GM21381 (cell line): ENCODE measurements around the gene IFI35.

Experiments used
- ATAC-seq: cut with Tn5 transposase; IDR thresholded peaks from one replicate; pipeline ENCODE4 v1.9.1; 2021; ENCODE audit warnings: mild to moderate bottlenecking, moderate library complexity; ENCODE audit not compliant: unreplicated experiment

IFI35 gene

DNA sequence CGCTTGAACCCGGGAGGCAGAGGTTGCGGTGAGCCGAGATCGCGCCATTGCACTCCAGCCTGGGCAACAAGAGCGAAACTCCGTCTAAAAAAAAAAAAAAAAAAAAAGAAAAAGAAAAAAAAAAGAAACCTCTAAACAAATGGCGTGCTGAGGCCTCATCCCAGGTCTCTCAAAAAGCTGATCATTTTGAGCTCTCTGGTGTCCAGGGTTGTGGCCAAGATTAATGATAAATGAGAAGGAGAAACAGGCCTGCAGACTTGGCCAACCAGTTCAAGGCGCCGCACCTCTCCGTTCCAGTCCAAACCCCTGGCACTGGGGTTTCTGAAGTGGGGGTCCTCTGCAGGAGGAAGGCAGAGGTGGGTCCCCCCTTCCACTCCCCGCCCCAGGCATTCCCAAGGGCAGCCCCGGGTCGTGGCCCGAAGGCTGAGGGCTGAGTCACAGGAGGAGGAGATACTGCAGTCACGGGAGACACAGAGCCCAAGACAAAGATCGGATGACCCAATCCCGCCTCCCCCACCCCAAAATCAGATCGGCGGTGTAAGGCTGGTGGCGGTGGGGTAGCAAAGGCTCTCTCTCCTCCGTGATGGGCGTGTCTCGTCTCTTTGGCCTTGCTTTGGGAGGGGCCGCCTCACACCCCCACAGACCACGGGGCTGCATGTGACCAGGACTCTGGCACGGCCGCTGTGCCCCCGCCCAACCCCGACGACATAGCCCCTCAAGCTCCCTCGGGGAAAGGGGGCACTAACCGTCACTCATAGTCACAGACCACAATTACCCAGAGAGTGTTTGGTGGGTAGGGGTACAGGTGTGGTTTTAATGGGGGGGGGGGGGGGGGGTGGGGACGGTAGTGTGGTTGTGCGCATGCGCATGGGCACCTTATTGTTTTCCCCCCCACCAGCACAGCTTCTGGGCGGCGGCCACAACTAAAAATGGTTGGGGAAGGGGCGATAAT lies 14.5 kb downstream of the IFI35 start:
- ATAC-seq, result no peak

DNA sequence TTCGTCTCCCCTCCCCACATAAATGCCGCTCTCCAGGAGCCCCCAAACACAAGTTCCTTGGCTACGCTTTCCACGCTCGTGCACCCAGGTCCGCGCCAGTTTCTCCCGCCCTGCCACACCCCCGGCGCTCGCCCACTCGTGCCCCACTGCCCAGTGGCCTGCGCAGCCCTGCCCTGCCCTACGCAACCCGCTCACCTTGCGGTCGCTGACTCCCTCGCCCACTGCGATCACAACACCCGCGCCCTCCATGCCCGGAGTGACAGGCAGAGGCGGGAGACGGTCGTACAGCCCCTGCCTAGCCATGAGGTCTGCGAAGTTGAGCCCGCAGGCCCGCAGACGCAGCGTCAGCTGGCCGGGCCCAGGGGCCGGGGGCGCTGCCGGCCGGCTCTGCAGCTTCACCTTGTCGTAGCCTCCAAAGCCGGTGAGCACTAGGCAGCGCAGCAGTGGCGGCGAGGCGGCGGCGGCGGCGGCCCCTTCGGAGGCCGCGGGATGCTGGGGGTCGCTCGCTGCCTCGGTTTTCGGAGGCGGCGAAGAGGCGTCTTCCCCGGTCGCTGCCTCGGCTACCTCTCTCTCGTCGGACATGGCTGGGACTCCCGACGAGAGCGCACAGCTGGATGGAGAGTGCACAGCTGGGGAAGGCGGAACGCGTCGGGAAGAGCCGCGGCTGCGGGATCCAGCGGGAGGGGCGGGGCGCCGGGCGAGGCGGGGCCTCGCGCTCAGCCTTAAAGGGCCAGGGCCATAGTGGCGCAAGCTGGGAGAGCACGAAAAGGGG lies 15.3 kb downstream of the IFI35 start, which contains the start of gene VAT1:
VAT1 (minus strand) TSS at position 645 of the 772 bp plus-strand sequence; CDS start at position 582, 63 bp downstream.
- ATAC-seq, result peak; percentile 49

DNA sequence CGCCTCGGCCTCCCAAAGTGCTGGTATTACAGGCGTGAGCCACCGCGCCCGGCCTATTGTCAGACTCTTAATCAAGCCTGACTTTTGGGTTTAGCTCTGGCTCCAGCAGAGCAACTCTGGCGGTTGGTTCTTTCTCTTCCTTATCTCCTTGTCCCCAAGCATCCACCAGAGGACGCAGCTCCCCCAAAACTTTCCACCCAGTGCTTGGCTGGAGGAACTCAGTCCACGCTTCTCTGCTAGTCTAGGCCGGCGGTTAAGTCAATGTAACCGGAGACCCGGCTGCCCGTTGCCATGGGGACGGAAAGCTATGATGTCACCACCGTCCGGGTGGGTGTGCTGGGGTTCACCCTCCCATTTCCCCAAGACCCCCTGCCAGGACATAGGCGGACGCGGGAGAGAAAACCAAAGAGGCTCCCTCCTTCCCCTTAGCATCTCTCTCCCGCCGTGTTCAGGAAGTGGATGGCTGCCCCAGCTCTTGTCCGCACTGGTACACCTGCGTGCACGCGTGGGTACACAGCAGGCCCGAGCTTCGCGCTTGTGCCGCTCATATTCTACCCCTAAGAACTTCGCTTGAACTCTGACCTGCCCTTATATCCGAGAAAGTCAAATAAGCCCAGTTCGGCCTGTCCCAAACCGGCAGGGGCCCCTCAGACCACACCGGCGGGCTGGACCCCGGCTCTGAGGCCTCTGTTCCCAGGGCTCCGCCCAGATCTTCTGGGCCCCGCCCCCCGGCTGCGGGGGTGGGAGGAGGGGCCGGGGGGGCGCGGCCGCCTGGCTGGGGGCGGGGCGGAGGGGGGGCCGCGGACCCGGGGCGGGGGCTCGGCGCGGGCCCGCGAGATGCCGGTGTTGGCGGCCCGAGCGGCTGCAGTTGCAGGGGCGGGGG lies 18.1 kb downstream of the IFI35 start, which contains the start of gene RND2:
RND2 (plus strand) TSS at position 825 of the 883 bp plus-strand sequence. CDS start 117 bp downstream, outside the sequence.
- no peak for ATAC-seq

DNA sequence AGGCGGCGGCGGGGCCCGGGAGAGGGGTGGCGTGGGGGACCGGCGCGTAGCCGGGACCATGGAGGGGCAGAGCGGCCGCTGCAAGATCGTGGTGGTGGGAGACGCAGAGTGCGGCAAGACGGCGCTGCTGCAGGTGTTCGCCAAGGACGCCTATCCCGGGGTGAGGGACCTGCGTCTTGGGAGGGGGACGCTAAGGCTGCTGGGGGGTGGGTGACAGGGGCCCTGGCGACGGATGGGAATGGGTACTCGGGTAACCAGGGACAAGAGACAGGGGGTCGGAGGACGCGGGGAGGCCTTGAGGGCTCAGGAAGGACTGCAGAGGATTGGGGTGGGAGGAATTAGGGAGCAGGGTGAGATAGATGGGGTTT lies 18.7 kb downstream of the IFI35 start:
- no peak for ATAC-seq

DNA sequence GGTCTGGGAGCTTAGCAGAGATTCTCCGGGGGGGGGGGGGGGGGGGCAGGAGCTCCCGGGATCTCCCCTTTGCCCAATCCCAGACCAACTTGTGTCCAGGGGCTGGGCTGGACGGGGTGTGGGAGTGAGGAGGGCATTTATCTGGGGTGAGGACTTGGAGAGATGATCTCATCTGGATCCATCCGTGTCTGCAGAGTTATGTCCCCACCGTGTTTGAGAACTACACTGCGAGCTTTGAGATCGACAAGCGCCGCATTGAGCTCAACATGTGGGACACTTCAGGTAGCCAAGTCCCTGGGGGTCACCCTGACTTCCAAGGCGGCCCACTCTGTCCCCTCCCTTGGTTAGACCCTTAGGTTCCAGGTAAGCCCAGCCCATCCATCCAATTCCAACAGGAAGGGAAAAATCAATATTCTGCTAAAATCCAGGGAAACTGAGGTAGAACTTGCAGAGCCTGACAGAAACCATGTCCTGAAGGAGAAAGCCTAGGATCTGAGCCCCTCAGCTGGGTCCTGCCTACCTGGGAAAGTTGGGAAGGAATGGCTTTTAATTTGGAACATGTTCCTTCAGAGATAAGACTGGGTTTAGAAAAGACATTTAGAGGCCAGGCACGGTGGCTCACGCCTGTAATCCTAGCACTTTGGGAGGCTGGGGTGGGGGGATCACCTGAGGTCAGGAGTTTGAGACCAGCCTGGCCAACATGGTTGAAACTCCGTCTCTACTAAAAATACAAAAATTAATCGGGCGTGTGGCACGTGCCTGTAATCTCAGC lies 19.4 kb downstream of the IFI35 start:
- ATAC-seq, result no peak

DNA sequence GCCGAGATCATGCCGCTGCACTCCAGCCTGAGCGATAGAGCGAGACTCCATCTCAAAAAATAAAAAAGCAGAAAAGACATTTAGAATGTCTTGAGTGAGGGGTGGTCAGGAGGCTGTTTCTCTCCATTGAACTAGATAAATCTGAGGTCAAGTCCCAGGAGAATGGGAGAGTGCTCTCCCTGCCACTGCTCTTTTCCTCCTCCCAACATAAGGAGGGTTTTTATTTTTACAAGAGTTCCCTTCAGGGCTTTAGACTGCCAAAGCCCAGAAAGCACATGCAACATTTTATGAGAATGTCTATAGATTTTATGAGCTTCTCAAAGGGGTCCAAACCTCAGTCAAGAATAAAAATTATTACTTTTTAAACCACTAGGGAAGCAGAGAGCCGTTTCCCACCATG lies 20.0 kb downstream of the IFI35 start:
- no peak for ATAC-seq

DNA sequence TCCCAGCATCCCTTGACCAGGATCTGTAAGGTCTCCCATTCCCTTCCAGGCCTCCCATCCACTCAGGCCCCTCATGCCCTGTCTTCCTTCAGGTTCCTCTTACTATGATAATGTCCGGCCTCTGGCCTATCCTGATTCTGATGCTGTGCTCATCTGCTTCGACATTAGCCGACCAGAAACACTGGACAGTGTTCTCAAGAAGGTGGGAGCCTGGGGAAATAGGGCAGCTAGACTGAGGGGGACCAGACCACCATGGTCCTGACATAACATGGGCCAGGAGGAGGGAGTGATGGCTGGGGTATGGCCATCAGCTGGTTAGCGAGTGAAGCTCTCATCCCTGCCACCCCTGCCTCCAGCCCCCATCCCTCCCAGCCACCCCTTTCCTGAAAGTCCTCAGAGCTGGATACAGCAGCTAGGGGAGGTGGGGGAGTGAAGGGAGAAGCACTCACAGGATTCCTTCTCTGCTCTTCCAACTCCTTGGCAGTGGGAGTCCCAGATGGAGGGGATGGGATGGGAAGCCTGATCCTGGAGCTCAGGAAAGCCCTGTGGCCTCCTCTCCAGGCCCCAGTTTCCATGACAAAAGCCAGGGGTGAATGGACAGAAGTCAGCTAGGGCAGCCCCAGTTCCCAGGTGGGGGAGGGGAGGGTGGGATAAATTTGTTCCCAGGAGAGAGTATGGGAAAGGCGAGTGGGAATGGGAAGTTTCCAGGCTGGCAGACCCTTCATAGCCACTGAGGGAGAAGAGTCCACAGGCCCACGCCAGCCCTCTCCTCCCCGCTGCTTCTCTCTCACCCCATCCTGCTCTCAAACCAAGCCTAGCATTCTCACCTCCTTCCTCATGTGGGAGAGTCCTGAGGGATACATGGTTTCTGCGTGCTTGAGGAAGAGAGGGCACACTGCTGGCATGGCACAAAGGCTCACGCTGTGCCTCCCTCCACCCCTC lies 20.8 kb downstream of the IFI35 start:
- no peak for ATAC-seq

DNA sequence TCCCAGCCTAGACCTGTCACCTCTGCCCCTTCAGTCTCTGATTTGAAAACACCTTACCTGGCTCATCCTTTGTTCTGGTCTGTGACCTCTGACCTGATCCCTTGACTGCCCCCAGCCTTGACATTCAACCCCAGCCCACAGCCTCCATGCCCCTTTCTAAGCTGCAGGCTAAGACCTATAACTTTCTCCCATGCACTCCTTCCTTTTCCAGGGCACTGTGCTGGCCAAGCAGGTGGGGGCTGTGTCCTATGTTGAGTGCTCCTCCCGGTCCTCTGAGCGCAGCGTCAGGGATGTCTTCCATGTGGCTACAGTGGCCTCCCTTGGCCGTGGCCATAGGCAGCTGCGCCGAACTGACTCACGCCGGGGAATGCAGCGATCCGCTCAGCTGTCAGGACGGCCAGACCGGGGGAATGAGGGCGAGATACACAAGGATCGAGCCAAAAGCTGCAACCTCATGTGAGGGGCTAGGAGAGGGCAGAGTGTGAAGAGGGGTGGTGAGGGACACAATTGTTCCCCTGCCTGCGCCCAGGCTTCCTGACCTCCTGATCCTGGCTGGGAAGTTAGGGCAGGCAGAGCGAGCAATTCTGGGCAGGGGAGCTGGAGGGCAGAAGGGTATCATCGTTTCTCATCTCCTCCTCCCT lies 21.8 kb downstream of the IFI35 start:
- ATAC-seq, result no peak

DNA sequence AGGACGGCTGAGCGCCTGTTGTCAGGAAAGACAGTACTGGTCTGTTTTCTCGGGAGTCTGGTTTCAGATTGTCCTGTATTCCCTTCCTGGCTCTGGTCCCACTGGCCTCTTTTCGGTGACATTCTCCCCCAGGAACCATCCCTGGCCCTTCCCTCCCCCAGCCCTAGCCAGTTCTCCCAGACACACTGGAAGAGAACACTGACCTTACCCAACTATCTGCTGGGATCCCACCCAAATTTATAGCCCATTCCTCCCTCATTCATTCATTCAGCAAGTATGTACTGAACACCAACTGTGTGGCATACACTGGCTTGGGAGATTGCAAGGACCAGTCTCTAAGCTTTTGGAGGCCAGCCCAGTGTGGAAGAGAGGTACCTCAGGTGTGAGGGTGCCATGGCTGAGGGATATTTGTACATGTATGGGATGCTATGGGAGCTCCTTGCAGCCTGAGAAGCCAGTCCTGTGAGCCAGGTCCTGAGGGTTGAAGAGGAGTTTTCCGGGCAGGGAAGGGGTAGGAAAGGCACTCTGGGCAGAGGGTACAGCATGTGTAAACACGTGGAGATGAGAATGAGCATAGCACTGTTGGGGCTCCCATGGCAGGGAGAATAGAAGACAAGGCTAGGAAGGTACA lies 23.7 kb downstream of the IFI35 start:
- ATAC-seq, result no peak

DNA sequence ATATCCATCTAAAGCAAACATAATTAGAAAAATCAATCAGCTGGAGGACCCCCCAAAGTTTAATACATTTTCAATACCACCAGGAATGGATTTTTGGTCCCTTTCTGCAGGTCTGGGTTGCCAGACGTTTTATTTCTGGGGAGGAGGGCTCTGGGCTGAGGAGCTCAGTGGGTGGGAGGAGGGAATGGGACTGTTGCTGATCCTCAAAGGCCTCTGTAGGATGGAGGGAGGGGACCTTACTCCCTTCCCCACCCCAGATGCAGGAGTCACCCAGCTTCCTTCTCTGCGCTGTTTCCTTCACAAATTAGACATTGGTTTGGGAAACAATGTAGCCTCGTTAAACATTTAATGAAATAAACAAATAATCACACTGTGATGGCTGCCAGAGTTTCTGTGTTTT lies 25.1 kb downstream of the IFI35 start:
- no peak for ATAC-seq

DNA sequence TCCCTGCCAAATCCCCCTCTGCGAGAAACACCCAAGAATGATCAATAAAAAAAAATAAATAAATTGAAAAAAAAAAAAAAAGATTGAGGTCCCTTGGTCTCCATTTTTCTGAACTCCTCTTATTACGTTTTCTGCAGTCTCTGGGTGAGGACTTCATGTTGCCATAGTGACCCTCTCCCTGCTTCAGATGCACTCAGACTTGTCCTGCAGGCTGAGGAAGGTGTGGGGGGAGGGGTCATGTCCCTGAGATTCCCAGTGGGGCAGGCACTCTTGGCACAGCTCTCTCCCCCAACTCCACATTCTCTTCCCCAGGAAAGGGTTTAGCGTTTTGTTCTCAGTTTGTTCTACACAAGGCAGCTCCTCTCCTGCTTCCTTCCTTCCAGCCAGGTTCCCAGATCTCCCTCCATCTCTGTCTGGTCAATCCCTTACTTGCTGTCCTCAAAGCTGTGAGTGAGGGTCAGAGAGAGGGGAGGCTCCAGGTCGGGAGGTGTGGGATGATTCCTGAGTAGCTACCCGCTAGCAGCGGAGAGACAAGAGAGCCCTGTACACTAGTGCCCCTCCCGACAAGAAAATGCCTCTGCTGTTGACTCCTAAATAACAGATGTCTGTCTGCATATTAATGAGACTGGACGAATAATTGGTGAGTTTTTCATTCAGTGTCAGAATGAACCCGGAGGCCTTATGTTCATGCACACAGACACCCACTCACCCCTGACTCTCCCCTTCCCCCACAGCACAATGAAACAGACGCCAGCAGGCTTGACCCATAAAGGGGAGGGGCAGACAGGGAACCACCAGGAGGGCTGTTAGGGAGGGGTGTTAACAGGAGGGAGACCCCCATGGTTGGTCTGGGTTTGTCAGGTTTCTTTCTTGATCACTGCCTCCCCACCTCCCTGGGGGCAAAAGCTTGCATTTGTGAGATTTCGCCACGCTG lies 27.6 kb downstream of the IFI35 start:
- ATAC-seq, result no peak

DNA sequence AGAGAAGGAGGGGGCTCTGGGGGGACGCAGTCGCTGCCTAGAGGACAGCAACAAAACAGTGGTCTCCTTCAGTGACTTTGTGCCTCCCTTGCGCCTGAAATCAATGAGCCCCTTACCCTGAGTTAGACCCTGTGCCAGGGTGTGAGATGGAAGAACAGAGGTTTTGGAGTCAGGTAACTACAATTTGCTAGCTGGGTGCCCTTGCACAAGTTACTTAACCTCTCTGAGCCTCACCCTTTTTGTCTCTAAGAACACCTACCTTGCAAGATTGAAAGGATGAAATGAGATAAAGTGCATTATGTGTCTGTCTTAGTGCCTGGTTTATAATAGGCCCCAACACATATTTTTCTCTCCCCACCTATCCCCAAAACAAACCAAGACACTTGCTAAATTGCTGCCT lies 28.3 kb downstream of the IFI35 start:
- ATAC-seq, result no peak

DNA sequence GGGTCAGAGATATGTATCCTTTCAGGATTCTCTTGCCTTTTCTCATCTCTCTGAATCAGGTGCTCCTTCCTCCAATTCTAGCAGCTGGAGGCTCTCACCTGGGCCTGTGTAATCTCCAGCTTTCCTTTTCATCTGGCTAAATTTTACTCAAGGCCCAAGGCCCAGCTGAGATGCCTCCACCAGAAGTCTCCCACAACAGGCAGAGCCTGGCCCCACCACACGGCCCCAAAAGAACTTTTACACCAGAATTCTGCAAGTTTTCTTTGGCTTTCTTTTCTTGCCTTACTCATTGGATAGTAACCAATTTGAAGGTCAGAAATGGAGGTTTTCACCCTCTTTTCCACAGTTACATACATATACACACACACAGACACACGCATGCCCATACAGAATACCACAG lies 33.1 kb downstream of the IFI35 start:
- no peak for ATAC-seq

DNA sequence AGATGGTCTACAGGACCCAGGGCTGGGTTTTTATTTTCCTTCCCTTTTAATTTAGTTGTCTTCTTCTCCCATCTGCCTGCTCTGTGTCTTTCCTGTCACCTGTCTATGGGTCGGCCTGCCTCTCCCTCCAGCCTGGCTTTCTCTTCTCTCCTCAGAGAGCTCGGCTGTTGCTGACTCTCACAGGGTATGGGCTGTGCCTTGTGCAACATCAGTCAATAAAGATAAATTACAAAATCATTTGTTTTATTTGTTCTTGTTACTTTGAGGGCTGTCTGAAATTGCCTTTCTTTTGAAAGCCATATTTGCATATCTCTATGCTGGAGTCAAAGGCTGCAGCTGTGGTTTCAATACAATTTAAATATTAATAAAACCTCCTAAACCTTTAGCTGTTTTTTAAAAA lies 34.1 kb downstream of the IFI35 start:
- no peak for ATAC-seq

DNA sequence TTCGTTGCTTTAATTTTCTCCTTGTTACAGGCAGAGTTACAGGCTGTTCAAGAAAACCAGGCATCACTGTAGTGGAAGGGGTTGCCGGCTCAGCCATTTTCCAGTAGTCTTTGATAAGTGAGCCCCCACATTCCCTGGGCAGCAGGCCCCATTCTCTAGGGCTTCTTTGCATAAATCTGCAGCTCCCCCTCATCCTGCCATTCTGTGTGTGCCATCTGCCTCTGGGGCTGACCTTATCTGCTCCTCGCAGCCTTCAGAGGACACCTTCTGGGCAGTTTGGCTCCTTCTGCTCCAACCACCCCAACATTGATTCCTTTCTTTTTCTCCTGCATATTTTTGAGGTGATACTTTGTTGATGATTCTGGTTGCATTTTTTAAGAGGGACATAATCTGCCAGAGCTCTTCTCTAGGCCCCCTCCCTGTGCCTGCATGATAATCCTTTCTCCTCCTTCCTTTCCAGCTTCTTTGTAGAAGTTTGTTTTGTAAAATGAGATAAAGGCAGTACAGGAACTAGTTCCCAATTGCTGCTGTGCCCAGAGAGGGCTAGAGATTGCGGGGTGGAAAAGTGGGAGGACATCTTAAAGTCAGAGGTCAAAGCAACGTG lies 35.5 kb downstream of the IFI35 start:
- ATAC-seq, result no peak

DNA sequence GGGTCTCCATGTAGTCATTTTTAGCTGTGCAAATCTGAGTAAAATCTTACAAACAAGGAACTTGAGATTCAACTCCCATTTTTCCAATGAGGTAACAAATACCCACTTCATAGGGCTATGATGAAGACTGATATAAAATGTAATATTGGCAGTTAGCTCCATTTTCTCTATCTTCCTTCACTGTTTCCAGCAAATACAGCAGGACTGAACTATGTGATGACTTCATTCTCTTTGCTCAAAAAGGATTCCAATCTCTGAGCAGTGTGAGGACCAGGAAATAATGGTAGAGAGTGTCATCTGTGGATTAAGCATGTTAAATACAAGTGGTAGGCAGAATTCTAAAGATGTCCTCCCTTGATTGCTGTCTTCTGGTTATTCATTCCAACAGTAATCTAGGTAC lies 36.7 kb downstream of the IFI35 start:
- ATAC-seq, result no peak

DNA sequence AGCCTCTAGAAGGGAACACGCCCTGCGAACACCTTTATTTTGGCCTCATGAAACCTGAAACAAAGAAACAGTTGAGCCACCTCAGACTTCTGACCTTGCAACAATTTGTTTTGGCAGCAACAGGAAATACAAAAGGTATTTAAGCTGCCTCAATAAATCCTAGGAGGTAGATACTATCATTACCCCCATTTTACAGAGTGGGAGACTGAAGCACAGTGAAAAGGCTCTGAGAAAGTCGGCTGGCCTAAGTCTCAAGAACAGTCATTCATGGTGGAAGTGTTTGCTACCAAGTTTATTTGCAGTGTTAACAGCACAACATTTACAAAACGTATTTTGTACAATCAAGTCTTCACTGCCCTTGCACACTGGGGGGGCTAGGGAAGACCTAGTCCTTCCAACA lies 37.4 kb downstream of the IFI35 start:
- no peak for ATAC-seq
